Fibroblast of gingiva (primary cell): ENCODE measurements around the gene CD46.
"Not testable (repeated sequence)": the region's sequence is repeated elsewhere in the genome, so short reads cannot be mapped to it uniquely, and the experiment has no call there.

ENCODE experiments used
- DNase-seq: peaks from one replicate; pipeline ENCODE4 v3.0.0-alpha.2; 2011; ENCODE audit warnings: low read depth

CD46 gene

DNA sequence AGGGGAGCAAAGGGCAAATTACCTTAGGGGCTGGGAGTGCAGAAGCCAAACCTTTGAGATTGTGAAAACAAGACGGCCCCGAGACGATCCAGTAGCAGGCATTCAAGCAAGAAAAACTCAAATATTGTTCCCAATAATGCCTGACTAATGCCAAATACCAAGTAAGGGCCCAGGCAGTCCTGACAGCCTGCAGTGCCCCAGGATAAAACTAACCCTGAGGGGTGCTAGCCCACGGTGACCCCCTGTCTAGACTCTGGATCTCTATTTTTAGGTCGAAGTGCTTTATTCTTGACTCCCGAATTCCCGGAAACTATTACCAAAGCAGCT is 428 bp upstream of the CD46 start:
- not testable (repeated sequence) for DNase-seq

GRCh38 chr1:207752456-207752998 is 673 bp downstream of the CD46 start:
- peak; percentile 7 for DNase-seq

DNA sequence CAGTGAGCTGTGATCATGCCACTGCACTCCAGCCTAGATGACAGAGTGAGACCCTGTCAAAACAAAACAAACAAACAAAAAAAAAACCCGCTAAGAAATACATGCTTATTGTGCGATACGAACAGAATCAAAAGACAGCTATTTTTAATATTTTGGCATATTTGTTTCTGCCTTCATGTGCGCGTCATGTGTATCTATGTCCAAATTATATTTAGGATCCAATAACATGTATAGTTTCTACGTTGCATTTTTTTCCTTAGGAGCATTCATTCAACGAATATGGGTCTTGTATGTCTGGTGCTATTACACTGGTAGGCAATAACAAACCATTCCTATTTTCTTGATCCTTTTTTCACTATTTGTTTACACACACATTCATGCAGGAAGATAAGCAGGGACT is 1.8 kb downstream of the CD46 start:
- no peak for DNase-seq

GRCh38 chr1:207754011-207754410 is 2.2 kb downstream of the CD46 start:
- DNase-seq: no peak

DNA sequence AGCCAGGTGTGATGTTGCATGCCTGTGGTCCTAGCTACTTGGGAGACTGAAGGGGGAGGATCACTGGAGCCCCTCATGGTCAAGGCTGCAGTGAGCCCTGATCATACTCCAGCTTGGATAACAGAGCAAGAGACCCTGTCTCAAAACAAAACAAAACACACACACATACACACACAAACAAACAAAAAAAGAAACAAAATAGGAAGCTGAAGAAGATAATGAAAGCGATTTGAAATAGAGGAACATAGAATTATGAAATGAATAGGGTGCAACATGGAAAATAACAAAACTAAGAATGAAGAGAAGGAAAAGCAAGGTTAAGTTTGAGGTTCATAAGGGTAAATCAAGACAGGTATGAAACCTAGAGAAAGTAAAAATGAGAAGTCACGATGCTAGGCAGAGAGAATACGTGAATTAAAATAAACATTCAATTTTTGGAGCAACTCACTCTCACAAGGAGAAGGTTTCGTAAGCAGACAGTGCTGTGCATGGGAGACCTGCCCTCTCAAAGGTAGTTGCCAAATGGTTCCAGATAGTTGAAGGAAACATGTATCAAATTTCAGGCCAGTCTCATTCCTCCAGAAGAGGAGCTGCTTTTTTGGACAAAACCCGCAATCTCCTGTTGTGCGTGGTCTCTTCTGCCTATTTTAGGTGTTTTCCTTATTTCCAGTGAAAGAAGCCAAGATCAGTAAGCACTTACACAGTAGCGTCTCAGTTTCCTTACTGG is 3.3 kb downstream of the CD46 start:
- DNase-seq: peak; percentile 34

- DNase-seq: no peak
These were observed 4.2 kb downstream of the CD46 start for GRCh38 chr1:207755846-207756693.

DNA sequence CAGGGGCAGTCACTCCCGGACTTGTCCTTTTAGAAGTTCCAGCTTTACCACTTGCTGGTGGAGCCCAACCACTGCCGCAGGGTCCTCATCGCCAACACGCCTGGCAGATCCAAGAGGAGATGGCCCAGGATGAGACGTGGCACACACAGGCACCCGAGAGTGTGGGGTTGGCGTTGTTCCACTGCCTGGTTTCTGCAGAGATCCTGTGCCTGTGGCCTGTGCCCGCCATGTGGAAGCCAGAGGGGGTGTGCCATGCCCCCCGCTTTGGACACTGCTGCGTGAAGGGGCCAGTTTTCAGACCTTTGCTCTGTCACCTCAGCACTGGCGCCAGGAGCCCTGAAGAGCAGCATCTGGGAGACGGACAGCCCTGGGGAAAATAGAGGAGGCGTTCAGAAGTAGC is 10.8 kb downstream of the CD46 start:
- no peak for DNase-seq

DNA sequence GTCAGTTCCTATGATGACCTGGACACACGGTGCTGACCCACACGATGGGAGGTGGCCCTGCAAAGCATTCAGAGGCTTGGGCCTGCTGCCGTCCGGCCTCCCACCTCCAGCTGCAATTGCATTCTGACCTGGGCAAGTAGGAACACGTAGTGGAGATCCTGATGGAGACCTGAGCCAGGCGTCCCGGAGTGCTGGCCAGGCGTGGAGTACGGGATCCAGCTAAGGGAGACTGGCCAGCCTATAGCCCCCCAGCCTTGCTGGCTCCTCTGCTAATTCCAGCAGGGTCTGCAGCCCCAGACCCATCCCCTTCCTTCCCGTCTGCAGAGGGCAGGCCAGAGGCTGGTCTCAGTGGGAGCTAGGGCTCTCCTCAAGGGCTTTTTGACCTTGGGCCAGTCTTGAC is 11.2 kb downstream of the CD46 start:
- DNase-seq: no peak

- no peak for DNase-seq
These were observed 12.1 kb downstream of the CD46 start for GRCh38 chr1:207763972-207764371.

DNA sequence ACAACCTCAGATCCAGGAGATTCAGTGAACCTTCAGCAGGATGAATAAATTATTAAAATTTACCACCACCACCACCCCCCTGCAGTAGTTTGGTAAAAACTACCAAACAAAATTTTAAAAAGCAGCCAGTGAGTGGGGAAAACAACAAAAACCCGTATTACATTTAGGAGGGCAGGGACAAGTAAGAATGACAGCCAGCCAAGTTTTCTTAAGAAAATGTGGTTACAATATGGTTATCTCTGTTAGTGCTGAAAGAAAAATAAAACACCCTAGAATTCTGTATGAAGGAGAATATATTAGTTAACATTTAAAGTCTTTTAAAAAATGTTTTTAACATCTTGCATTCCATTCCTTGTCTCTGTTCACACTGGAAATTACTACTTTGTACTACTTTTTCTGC is 14.7 kb downstream of the CD46 start:
- no peak for DNase-seq

- DNase-seq: not testable (repeated sequence)
These were observed 18.7 kb downstream of the CD46 start for GRCh38 chr1:207770514-207770913.

GRCh38 chr1:207776045-207776444 is 24.2 kb downstream of the CD46 start:
- not testable (repeated sequence) for DNase-seq

- not testable (repeated sequence) for DNase-seq
These were observed 25.6 kb downstream of the CD46 start for GRCh38 chr1:207777412-207777811.

DNA sequence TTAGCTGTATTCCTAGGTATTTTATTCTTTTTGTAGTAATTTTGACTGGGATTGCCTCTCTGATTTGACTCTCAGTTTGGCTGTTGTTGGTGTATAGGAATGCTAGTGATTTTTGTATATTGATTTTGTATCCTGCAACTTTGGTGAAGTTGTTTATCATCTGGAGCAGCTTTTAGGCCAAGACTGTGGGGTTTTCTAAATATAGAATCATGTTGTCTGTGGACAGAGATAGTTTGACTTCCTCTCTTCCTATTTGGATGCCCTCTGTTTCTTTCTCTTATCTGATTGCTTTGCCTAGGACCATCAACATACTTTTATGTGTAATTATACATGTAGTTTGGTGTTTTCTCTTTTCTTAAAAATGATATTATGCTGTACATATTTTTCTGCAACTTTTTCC is 27.2 kb downstream of the CD46 start:
- no peak for DNase-seq

DNA sequence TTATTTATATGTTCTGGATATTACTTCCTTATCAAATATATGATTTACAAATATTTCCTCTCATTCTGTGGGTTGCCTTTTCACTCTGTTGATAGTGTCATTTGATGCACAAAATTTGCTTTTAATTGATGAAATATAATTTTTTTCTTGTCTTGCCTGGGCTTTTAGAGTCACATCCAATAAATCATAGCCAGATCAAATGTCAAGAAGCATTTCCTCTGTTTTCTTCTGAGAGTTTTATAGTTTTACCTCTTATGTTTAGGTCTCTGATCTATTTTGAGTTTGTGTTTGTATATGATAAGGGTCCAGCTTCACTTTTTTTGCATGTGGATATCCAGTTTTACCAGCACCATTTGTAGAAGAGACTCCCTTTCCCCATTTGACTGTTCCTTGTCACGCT is 29.5 kb downstream of the CD46 start:
- no peak for DNase-seq

DNA sequence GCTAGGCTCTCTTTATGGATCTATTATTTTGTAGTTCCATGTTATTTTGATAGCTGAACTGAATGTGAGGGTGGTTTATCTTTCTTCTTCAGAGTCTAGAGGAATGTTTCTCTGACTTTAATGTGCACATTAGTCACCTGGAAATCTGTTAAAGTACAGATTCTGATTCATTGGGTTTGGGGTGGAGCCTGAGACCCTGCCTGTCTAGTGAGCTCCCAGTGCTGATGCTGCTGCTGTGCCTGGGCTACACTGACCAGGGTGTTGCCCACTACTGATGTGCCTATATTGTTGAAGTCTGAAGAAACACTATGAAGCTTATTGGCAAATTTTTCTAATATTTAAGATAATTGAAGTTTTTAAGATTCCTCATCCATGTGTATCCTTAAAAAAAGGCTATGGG is 35.9 kb downstream of the CD46 start:
- DNase-seq: no peak

GRCh38 chr1:207789386-207789785 is 37.5 kb downstream of the CD46 start:
- peak; percentile 60 for DNase-seq

DNA sequence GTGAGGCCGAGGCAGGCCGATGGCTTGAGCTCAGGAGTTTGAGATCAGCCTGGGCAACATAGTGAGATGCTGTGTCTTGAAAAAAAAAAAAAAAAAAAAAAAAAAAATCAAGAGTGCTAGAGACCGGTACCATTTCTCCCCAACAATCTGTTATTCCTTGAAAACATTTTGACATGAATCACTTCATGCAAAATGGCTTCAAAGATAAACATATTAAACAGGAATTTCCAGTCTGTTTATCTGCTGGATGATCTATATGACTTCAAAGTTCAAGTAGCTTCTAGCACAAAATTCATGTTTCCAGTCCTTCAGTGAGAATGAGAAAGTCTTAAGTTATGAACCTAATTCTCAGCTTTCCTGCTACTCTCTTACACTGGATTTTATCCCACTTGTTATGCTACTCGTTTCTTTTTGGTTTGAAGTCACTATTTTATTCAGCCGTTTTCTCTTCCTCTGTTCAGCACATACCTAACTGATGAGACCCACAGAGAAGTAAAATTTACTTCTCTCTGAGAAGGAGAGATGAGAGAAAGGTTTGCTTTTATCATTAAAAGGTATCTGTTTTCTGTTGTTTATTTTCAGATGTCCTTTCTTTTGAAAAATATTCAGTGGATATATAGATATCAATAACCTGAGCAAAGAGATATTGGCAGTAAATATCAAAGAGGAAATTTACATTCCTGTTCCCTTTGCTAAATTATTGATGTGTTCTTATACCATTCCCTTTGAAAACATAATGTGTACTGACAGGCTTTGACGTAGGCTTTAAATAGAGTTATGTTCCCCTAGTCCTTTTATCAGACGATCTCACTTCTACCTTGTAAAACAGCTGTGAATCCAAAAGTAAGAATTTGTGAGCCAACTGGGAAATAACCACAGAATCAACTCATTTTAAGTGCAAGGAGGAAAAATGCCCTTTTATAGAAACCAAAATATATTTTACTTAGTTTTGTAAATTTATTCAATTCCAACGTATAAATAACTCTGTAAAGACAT is 38.2 kb downstream of the CD46 start:
- no peak for DNase-seq

- no peak for DNase-seq
These were observed 39.4 kb downstream of the CD46 start for GRCh38 chr1:207791290-207791689.

DNA sequence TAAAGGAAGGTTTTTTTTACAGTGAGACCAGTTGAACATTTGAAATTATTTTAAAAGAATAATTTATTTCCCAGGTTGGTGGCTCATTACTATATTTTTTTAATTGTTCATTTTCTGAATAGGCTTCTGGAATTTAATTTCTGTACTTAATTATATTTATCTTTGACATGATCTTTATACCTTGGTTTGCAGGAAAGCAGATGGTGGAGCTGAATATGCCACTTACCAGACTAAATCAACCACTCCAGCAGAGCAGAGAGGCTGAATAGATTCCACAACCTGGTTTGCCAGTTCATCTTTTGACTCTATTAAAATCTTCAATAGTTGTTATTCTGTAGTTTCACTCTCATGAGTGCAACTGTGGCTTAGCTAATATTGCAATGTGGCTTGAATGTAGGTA is 41.5 kb downstream of the CD46 start:
- no peak for DNase-seq

DNA sequence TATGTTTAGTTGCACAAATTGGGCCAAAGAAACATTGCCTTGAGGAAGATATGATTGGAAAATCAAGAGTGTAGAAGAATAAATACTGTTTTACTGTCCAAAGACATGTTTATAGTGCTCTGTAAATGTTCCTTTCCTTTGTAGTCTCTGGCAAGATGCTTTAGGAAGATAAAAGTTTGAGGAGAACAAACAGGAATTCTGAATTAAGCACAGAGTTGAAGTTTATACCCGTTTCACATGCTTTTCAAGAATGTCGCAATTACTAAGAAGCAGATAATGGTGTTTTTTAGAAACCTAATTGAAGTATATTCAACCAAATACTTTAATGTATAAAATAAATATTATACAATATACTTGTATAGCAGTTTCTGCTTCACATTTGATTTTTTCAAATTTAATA is 43.0 kb downstream of the CD46 start:
- no peak for DNase-seq
